ENCODE measurements around the gene ZNF655.
"Not testable (repeated sequence)": the region's sequence is repeated elsewhere in the genome, so short reads cannot be mapped to it uniquely, and the experiment has no call there.

GRCh38 chr7:99580778-99581332 lies 22.4 kb downstream of the ZNF655 start:
- TF ChIP-seq, protein P1, sequence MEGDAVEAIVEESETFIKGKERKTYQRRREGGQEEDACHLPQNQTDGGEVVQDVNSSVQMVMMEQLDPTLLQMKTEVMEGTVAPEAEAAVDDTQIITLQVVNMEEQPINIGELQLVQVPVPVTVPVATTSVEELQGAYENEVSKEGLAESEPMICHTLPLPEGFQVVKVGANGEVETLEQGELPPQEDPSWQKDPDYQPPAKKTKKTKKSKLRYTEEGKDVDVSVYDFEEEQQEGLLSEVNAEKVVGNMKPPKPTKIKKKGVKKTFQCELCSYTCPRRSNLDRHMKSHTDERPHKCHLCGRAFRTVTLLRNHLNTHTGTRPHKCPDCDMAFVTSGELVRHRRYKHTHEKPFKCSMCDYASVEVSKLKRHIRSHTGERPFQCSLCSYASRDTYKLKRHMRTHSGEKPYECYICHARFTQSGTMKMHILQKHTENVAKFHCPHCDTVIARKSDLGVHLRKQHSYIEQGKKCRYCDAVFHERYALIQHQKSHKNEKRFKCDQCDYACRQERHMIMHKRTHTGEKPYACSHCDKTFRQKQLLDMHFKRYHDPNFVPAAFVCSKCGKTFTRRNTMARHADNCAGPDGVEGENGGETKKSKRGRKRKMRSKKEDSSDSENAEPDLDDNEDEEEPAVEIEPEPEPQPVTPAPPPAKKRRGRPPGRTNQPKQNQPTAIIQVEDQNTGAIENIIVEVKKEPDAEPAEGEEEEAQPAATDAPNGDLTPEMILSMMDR (IDR thresholded peaks at IDR 0.05; ENCODE audit: borderline replicate concordance, extremely low read depth, low read length, poor library complexity, severe bottlenecking), result not testable (repeated sequence)
- not testable (repeated sequence) for TF ChIP-seq EZH2 (IDR thresholded peaks at IDR 0.05; ENCODE audit: borderline replicate concordance, low read depth, low read length, severe bottlenecking)

Measured in DND-41 (cell line).